OCI-LY3 (cell line): ENCODE results near the gene EPHA2.

Experiments
- CTCF ChIP-seq: fragments of 200-600, 300-600 bp; sonication (generic); IDR thresholded peaks from 2 replicates; pipeline ENCODE4 v1.5.1; 2014; ENCODE audit warnings: antibody characterized with exemption, low read length, low read depth
- EZH2phosphoT487 ChIP-seq: fragments of 200-600 bp; shearing (Covaris generic); IDR thresholded peaks from 2 replicates; pipeline ENCODE4 v1.6.1; 2018; ENCODE audit warnings: antibody characterized with exemption, mixed run types, low read depth

DNA sequence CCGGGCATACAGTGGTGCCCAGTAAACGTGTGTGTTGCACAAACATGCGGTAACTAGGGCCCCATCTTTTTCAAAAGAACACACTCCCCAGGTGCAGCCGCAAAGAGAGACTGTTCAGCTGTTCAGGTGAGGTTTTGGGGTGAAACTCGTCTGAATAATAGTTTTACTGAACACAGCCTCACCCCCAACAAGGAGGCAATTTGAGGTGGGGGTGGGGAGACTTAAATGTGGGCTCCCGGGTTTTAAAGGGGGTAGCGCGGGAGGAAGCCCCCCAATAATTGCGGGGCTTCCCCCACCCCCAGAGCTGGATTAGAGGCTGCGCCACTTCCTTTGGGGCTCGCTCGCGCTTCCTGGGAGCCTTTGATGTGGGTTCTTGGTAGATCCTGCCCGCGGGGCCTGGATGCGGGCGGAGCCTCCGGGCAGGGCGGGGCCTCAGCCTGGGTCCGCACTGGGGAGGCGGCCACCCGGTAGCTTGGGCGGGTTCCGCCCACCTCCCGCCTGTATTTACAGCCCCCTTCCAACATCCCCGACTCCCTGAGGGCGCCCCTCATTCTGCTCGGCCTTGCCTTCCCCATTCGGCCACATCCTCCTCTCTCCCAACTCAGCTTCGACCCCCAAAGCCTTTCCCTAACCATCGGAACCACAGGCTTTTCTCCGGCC is 6.4 kb upstream of the EPHA2 start:
- TF ChIP-seq EZH2phosphoT487 (no peak), CTCF (no peak)
